HG03520 (cell line): ENCODE measurements around the gene DMRTC2.
"Not testable (repeated sequence)": the region's sequence is repeated elsewhere in the genome, so short reads cannot be mapped to it uniquely, and the experiment has no call there.

ENCODE experiments used
- ATAC-seq: cut with Tn5 transposase; IDR thresholded peaks from one replicate; pipeline ENCODE4 v1.9.1; 2021; ENCODE audit warnings: mild to moderate bottlenecking, moderate library complexity; ENCODE audit not compliant: unreplicated experiment

DMRTC2 gene

GRCh38 chr19:41869374-41869955 is 24.6 kb downstream of the DMRTC2 start:
- ATAC-seq, result no peak

- no peak for ATAC-seq
These were observed 25.6 kb downstream of the DMRTC2 start for GRCh38 chr19:41870401-41870873.

DNA sequence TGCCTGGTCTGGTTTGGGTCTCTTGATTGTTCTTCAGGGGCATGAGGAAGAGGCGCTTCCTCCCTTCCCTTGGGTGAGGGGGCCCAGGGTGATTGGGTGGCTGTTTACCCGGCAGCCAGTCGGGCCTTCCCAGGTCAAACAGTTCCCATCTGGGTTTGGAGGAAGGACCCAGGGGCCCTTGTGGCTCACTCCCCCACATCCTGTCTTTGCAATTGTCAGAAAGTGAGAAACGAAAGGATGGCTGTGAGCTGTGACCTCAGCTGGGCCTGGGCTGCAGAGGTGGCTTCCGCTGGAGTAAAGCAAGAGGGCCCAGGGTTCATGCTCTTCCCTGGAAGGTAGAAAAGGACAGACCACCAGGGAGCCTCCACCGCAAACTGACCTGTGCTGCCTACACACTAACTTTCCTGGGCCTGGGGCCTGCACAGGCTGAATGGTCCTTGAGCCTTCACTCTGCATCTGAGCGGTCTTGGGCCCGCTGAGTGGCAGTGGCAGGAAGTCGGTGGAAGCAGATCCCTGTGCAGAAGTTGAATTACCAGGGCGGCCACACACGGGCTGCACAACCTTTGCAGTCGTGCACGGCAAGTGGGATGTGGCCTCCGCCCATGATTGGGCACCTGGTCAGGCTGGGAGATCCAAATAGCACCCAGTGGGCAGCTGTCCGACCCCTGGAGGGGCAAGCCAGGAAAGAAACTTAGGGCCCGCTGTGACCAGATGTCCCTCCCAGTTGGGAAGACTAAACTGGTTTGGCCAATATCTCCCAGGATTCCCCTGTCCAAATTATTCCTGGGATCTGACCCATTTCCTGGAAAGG is 26.9 kb downstream of the DMRTC2 start:
- ATAC-seq, result peak; percentile 42

DNA sequence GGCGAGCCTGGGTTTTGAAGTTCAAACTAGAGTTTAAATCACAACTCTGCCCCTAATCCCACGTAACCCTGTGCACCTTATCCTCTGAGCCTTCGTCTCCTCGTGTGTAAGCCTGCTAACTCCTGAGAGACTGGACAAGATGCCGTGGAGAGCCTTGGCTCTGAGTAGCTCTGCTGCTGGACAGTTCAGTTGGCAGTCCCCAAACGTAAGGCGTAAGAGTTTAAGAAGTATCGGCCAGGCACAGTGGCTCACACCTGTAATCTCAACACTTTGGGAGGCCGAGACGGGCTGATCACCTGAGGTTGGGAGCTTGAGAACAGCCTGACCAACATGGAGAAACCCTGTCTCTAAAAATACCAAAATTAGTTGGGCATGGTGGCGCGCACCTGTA is 27.5 kb downstream of the DMRTC2 start:
- no peak for ATAC-seq

DNA sequence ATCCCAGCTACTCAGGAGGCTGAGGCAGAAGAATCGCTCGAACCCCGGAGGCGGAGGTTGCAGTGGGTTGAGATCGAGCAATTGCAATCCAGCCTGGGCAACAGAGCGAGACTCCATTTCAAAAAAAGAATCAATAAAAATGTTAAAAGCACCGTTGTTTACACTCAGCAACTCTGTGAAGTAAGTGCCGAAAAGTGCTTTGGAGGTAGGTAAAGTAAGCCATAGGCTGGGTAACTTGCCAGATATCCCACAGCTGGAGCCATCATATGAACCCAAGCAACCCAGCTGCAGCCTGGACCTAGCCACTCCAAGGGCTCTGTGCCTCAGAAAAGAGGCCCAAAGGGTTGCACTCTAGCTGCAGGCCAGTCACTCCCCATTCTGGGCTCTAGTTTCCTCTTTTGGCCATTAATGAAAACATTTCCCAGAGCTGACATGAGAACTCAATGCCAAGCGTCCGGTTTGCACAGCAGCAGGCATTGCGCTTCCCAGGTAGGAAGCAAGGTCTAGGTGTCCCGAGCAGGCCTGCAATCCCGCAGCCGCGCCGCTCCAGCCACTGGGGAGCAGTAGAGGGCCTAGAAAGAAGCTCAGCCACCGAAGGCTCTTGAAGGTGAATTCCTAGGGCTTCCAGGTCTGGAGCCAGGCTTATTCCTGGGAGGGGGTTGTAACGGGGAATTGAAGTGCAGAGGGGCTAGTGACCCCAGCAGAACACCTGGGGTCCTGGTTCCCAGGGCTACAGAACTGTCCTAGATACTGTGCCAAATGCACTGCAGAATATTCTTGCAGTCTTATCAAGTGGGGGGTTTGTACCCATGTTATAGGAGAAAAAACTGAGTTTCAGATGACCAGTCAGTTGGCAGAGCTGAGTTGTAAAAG is 28.2 kb downstream of the DMRTC2 start:
- ATAC-seq, result no peak

- not testable (repeated sequence) for ATAC-seq
These were observed 31.1 kb downstream of the DMRTC2 start for GRCh38 chr19:41875973-41876372.

DNA sequence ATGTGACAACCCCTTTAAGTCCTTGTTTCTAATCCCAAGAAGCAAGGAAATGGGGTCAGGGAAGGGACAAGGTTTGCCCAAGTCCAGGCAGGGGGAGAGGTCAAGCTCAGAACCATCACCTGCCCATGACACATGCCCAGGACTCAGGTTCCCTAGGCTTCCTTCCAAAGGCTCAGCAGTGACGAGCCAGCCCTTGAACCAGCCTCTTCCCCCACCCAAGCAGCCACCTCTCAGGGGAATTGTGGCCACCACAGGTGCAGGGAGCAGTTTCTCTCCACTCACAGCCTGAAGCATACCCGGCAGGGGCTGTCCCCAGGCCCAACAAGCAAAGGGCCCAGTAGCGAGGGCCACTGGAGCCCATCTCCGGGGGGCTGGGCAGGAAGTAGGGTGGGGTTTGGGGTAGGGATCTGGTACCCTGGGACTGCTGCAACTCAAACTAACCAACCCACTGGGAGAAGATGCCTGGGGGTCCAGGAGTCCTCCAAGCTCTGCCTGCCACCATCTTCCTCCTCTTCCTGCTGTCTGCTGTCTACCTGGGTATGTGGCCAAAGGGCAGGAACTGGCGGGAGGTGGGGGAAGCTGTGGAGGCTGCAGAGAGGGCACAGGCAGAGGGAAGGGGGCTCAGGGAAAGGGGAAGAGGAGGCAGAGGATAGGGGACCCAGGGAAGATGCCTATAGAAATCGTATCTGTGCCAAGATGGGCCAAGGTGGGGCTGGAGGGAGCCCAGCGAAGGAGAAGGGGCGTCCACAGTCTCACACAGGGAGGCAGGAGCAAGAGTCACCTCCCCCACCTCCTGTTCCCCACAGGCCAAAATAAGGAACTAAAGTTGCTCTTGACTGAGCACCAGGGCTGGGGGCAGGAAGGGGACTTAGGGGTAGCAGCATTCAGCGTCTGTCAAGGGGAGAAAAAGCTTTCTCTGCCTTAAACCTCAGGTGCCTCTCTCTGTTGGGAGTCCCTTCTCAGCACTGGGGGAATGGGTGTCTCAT is 32.3 kb downstream of the DMRTC2 start, which contains the start of gene CD79A:
CD79A (plus strand) TSS at position 433 of the 986 bp plus-strand sequence; CDS start at position 459, 26 bp downstream.
- ATAC-seq, result peak; percentile 51

DNA sequence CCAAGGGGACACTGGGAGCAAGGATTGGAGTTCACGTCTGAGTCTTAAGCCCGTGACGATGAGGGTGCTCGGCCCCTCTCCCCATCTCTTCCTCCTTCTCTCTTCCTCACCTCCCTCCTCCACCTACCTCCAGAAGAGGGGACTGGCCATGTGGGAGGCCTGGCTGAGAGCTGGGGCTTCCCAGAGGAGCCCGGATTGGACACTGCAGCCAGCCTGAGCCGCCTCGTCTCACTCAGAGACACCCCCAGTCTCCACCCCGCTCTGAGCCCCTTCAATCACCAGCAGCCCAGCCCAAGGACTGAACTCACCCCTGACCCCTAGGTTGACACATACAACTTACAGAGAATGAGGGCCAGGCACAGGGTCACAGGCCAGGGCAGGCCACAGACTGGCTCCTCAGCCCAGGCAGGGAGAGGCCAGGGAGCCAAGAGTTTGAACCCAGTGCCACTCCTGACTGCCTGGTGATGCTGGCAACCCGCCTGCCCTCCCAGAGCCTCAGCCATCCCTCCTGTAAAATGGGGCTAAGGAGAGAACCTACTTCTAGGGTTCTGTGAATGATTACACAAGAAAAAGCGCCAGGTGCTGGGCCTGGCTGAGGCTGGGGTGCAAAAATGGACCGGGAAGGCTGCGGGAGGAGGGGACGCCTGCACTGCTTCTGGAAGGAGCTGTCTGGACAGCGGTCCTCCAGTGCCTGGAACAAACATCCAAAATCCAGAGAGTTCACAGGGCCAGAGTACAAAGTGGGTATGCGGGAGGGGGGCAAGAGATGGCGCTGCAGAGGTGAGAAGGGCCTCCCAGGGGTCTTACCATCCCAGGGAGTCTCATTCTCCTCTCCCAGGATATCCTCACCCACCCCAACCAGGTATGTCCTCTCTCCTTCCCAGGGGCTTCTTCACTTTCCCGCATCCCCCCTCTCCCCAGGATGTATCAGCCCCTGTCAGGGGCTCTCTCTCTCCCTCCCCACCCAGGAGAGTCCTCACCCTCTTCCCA is 33.4 kb downstream of the DMRTC2 start:
- ATAC-seq, result no peak

GRCh38 chr19:41879080-41879479 is 34.2 kb downstream of the DMRTC2 start:
- no peak for ATAC-seq

- no peak for ATAC-seq
These were observed 35.0 kb downstream of the DMRTC2 start for GRCh38 chr19:41879670-41880328.

GRCh38 chr19:41880329-41880708 is 35.5 kb downstream of the DMRTC2 start:
- ATAC-seq, result no peak

- no peak for ATAC-seq
These were observed 38.0 kb downstream of the DMRTC2 start, which contains the start of gene ARHGEF1 for GRCh38 chr19:41882568-41883462. TSS of gene ARHGEF1 (plus strand) at chr19:41883184. CDS start at chr19:41888083, 4,899 bp downstream.

DNA sequence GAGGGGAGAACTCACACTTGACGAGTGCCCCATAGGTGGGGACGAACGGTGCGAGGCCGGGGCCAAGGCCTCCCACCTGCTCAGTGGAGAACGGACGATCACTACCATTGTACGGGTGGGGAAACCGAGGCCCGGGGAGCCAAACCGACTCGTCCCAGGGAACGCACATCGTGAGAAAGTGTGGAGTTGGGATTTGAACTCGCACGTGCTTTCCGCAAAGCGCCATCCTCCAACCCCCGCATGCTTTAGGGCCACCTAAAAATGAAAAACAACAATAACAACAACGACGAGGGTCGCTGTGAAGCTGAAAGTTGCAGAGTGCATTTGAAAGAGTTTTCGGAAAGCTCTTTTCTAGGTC is 38.6 kb downstream of the DMRTC2 start:
- ATAC-seq, result no peak

DNA sequence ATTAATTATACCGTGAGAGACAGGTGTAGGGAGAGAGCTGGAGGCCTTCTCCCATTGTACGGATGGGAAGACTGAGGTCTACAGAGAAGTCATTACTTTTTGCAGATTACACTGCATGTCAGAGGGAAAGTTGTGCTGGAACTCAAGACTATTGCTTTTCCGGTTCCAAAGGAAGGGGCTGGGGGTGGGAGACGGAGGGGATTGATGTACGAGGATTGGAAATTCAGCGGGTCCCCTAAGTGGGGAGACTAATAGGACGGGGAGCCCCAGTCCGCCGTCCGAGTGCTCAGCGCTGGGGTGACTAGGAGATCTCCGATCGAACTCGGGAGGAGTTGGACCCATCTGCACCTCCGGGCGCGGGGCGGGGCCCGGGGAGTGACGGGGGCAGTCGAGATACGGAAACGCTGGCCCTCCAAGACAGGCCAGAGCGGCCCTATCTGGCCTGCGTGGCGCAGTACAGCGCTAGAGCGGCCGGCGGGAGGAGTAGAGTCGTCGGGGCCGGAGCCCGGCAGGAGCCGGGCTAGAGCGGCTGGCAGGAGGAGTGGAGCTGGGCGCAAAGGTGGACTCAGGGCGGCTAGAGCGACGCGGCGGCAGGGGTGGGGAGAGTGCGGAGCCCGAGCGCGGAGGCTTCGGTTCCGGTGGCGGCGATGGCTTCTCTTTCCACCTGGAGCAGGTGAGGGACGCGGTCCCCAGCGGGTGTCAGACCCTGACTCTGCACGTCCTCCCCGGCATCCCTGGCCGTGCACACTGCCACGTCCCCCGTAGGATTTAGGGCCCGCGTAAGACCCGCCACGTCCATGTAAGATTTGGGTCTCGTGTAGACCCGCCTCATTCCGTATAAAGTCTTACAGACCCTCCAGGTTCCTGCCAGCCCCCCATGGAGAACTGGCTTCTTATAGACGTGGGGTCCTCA is 39.2 kb downstream of the DMRTC2 start:
- peak; percentile 79 for ATAC-seq

DNA sequence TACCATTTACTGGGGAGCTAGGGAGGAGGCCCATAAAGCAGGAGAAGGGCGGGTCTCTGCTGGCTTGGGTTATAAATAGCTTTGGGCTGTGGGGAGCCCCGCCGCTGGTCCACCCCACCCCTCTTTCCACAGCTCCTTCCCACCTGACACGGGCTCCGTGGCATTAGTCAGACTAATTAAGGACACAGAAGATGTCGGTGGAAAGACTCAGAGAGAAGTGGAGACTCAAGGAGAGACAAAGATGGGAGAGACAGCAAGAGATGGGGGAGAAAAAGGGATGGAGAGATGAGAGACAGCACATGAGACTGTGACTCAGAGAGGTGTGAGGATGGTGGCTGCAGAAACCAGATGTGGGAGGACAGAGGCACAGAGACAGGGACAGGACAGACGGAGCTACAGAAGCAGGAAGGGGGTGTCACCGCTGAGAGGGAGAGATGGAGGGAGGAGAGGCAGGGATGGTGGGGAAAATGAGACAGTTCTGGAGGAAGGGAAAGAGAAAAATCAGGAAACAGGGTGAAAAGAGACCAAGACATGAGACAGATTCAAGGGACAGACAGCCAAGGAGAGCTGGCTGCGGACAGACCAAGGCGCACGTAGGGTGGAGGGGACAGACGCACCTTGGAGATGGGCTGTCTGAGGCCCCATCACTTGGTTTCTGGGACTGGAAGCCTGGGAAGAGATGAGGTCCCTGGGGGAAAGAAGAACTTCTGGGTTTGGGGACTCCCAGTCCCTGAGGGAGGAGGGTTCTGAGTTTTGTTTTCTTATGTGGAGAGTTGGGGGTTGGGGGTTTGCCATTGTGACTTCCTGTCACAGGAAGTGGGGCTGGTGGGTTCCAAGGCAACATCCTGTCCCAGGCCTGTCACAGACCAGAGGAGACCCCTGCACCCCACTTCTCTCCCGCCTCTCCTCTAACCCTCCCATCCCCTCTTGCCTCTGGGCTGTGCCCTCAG is 42.2 kb downstream of the DMRTC2 start:
- ATAC-seq, result no peak
